ENCODE results near the gene ITPRID2. TPM values are rescaled to one million over a fixed set of nuclear protein-coding genes. Genes with fewer than 3 reads are reported as not detected.

Gene ITPRID2
- total and polyA plus RNA-seq, 2 of the 4 experiments (the other 2 are of a cell fraction): 74.1 to 187 TPM

DNA sequence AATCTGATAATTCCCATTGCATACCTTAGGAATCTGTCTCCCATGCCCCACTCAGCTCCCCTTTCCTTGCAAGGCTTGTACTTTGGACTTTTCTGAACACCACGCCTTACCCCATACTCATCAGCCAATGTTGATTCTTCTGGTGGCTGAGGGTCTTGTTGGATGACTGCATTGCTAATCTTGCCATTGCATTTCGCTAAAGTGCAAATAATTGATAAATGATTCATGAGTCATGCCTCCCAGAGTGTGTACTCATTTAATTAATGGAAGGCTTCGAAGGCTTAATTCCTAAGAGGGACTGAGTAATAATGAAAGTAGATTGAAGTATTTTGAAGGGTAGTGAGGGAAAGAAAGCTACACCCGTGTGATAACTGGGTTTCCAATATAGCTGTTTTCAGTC, 66.1 kb downstream of the ITPRID2 start:
- Histone ChIP-seq H4K20me1 (ENCODE audit: insufficient read depth, low read length) (no peaks in the 10 kb centered on the region), H3K14ac (replicated peaks; ENCODE audit: low read depth, low read length) (no peak overlapping the region), H3K4me3 (ENCODE audit: insufficient read depth, low read depth, low read length) (no peak overlapping the region), H2BK5ac (ENCODE audit: low read depth, low read length, poor library complexity, severe bottlenecking) (no peak overlapping the region), H3K79me1 (ENCODE audit: low read depth in 1 of 2, low read length in 2 of 2) (no peaks in the 10 kb centered on the region), H2AK5ac (ENCODE audit: low read depth, low read length) (no peak overlapping the region; the same call in 1 of the 2 replicates), H3K9ac (ENCODE audit: low read depth, low read length) (no peak overlapping the region), H2AFZ (replicated peaks; ENCODE audit: low read length, poor library complexity) (no peak overlapping the region), H3K18ac (ENCODE audit: low read depth, low read length) (no peak overlapping the region), H2BK120ac (ENCODE audit: low read depth, low read length) (peak overlapping the region; percentile 42; the same call in 1 of the 2 replicates), H3K27ac (ENCODE audit: insufficient read depth, low read length) (no peak overlapping the region), H3K36me3 (ENCODE audit: control insufficient read depth, insufficient read depth, low read length) (no peaks in the 10 kb centered on the region), H2AK9ac (replicated peaks; ENCODE audit: low read depth, low read length, poor library complexity) (no peak overlapping the region), H3K56ac (ENCODE audit: extremely low read depth, insufficient read depth, low read length) (no peak overlapping the region), H3K9me1 (ENCODE audit: insufficient read depth, low read length) (0 out of 2 replicates have a peak, but pooled peaks cover 2% of the 10 kb centered on the region), H4K8ac (ENCODE audit: low read depth in 2 of 2, low read length in 2 of 2) (no peak overlapping the region), H4K5ac (ENCODE audit: low read depth, low read length) (no peak overlapping the region), H3K4me1 (ENCODE audit: control insufficient read depth, insufficient read depth, low read length) (peaks cover 4% of the 10 kb centered on the region; the same call in 1 of the 2 replicates), H2BK20ac (ENCODE audit: low read depth, low read length) (no peak overlapping the region; the same call in 1 of the 2 replicates), H3K27me3 (ENCODE audit: control insufficient read depth, insufficient read depth, low read length) (no peaks in the 10 kb centered on the region), H3K4ac (ENCODE audit: low read depth, low read length) (peak overlapping the region; percentile 51; the same call in 1 of the 2 replicates), H3K23ac (ENCODE audit: low read depth, low read length) (no peak overlapping the region), H3K9me3 (ENCODE audit: control insufficient read depth, insufficient read depth, low read length) (no peaks in the 10 kb centered on the region), H4K91ac (ENCODE audit: insufficient read depth, low read depth, low read length) (0 out of 2 replicates have a peak overlapping the region, but pooled peaks have one; percentile 13), H2BK15ac (ENCODE audit: low read depth, low read length) (no peak overlapping the region), H3K4me2 (ENCODE audit: low read depth, low read length) (no peak overlapping the region)
- DNase-seq: no peak
- POLR2A ChIA-PET (ENCODE audit: unreplicated experiment): no interaction called here
- intact Hi-C loops (cut with micrococcal nuclease): no loop called here
- no TSS peak for BruUV-seq (replicated peaks)
- in situ Hi-C loops (cut with MboI; ENCODE audit: low sequenced_read_pairs): no loop called here
- 48% methylated on average over 2 of the region's 4 CpGs; no CpG with 5 or more reads in 1 of the 2 experiments for WGBS, 2 experiments (ENCODE audit: extremely low coverage in 2 of 2, insufficient read length in 1 of 2)
- TF ChIP-seq, protein P1, sequence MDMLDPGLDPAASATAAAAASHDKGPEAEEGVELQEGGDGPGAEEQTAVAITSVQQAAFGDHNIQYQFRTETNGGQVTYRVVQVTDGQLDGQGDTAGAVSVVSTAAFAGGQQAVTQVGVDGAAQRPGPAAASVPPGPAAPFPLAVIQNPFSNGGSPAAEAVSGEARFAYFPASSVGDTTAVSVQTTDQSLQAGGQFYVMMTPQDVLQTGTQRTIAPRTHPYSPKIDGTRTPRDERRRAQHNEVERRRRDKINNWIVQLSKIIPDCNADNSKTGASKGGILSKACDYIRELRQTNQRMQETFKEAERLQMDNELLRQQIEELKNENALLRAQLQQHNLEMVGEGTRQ (IDR thresholded peaks at IDR 0.05; ENCODE audit: low read depth, low read length): no peak
- TF ChIP-seq BHLHE40 (IDR thresholded peaks at IDR 0.05; ENCODE audit: low read depth, low read length): no peak
- CTCF ChIA-PET: no interaction called here
- no peak for ATAC-seq (ENCODE audit: low read depth)
- dilution Hi-C loops (cut with HindIII; ENCODE audit: low sequenced_read_pairs, unreplicated experiment): no loop called here

All from IMR-90 (cell line).